Psoas muscle (tissue), 8 donors: ENCODE data around the gene TNIP1. TPM values are rescaled to one million over a fixed set of nuclear protein-coding genes. Genes with fewer than 3 reads are reported as not detected.

Experiments used
- ATAC-seq, 4 donors: fragments of 200-7000 bp; cut with Tn5 transposase; one replicate each; pipeline ENCODE4 v1.9.1; 2020; ENCODE audit warnings: moderate library complexity in 3 of 4, mild to moderate bottlenecking in 2 of 4
- DNase-seq, 2 donors: peaks; one replicate each; pipeline ENCODE4 v3.0.0-alpha.2; 2020
- H3K27ac ChIP-seq: fragments of 200-600 bp; one replicate; pipeline ENCODE4 v1.8.0; 2022
- H3K27me3 ChIP-seq, 3 donors: fragments of 200-600 bp in 1 of 3; one replicate each; pipeline versions ENCODE4 v1.6.1 to v1.8.0; 2013 to 2022; ENCODE audit warnings: low read length in 2 of 3, mild to moderate bottlenecking in 2 of 3, moderate library complexity in 1 of 3; ENCODE audit not compliant: insufficient read depth in 3 of 3
- H3K36me3 ChIP-seq, 2 donors: fragments of 200-600 bp in 1 of 2; one replicate each; pipeline versions ENCODE4 v1.6.1 to v1.8.0; 2013 to 2022; ENCODE audit warnings: low read depth in 1 of 2, mild to moderate bottlenecking in 1 of 2, moderate library complexity in 1 of 2; ENCODE audit not compliant: insufficient read depth in 1 of 2
- H3K4me1 ChIP-seq: fragments of 200-600 bp; one replicate; pipeline ENCODE4 v1.8.0; 2022
- H3K4me3 ChIP-seq: fragments of 200-600 bp; one replicate; pipeline ENCODE4 v1.8.0; 2022; ENCODE audit warnings: mild to moderate bottlenecking
- H3K9me3 ChIP-seq: fragments of 200-600 bp; one replicate; pipeline ENCODE4 v1.8.0; 2022
- WGBS, 3 donors: extraction: QIAGEN DNeasy Blood & Tissue Kit; methylation state at CpG; one replicate each; pipeline versions ENCODE4 v1.1.6 to v1.1.7; 2013; 5-methylcytosine and 5-hydroxymethylcytosine counted together
- intact Hi-C, 2 donors: fragments of 100-400 bp; cut with DNase I; formaldehyde crosslinking; loops; one replicate each; pipeline versions ENCODE4 v1.11.0 to v1.14.2; 2022
- polyA plus RNA-seq, 3 donors: library from polyadenylated mRNA; stranded (reverse); fragments of 200-250 nt; gene quantifications; one replicate each; pipeline ENCODE4 v1.2.3, GENCODE V29; 2013
- total RNA-seq, 4 donors: library from RNA; stranded (reverse); fragmentation: NEBNext Ultra II Directional in 2 of 4; extraction: Animal tissue kit (Norgen Biotek cat#: 25700) in 2 of 4; gene quantifications; one replicate each; pipeline versions ENCODE4 v1.2.1 to v1.2.4, GENCODE V29; 2021 to 2023
- TF ChIP-seq, protein P1 (sequence below): fragments of 200-600 bp; IDR thresholded peaks from one replicate; pipeline ENCODE4 v1.8.0; 2022; ENCODE audit warnings: antibody characterized with exemption
- donor health status: healthy with polysubstance abuse.
- donor health status: DM: no; HTN: no; CAD: no; lungs with moderate emphysema.
- donor health status: Bipolar disorder and iron deficiency.
- donor health status: healthy.
- donor health status: DM: yes; HTN: yes; CAD: no.
- donor health status: DM: no; HTN: no; CAD: no.
- donor health status: DM: no; HTN: no; CAD: no.
- donor health status: DM: yes; HTN: yes; CAD: no.

Gene TNIP1
- total and polyA plus RNA-seq, 7 donors = 55.5 to 218 (median 141) TPM

DNA sequence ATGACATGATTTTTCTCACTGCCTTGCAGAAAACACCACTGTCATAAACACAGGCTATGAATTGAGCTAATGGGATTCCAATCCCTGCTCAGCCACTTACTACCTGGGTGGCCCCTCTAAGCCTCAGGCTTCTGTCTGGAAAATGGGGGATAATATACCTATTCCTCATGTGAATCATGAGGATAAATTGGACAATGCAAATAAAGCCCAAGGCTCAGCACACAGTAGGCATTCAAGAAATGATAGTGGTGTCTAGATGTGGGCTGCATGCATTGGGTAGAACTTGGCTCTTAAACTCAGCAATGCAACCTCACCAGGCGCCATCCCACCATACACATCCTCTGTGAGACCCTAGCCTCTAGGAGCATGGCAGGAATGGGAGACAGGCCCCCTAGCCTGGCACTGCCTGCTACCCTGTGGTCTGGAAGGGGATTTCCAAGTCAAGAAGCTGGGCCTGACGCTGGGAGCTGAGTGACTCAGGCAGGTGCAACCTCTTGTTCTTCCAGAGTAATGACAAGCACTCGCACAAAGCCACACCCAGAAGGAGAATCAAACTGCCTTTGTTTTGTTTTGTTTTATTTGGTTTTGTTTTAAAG is 2.3 kb upstream of the TNIP1 start:
- DNase-seq (peak; percentile 50 to 74), ATAC-seq (peak in 3 of 4 donors; percentile 23 to 63 (median 56))
- no peaks in the 10 kb centered on the region for H3K36me3 ChIP-seq
- H3K4me3 ChIP-seq = peak overlapping the region; percentile 5
- no peaks in the 10 kb centered on the region for H3K27me3 ChIP-seq
- H3K4me1 ChIP-seq = peaks cover 61% of the 10 kb centered on the region
- intact Hi-C loops = no loop called here
- TF ChIP-seq, protein P1, sequence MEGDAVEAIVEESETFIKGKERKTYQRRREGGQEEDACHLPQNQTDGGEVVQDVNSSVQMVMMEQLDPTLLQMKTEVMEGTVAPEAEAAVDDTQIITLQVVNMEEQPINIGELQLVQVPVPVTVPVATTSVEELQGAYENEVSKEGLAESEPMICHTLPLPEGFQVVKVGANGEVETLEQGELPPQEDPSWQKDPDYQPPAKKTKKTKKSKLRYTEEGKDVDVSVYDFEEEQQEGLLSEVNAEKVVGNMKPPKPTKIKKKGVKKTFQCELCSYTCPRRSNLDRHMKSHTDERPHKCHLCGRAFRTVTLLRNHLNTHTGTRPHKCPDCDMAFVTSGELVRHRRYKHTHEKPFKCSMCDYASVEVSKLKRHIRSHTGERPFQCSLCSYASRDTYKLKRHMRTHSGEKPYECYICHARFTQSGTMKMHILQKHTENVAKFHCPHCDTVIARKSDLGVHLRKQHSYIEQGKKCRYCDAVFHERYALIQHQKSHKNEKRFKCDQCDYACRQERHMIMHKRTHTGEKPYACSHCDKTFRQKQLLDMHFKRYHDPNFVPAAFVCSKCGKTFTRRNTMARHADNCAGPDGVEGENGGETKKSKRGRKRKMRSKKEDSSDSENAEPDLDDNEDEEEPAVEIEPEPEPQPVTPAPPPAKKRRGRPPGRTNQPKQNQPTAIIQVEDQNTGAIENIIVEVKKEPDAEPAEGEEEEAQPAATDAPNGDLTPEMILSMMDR = no peak
- H3K27ac ChIP-seq = peak overlapping the region; percentile 99
- 41 to 48% (median 45%) methylated on average over 3 of the region's 3 CpGs for WGBS, 3 donors
- no peaks in the 10 kb centered on the region for H3K9me3 ChIP-seq

DNA sequence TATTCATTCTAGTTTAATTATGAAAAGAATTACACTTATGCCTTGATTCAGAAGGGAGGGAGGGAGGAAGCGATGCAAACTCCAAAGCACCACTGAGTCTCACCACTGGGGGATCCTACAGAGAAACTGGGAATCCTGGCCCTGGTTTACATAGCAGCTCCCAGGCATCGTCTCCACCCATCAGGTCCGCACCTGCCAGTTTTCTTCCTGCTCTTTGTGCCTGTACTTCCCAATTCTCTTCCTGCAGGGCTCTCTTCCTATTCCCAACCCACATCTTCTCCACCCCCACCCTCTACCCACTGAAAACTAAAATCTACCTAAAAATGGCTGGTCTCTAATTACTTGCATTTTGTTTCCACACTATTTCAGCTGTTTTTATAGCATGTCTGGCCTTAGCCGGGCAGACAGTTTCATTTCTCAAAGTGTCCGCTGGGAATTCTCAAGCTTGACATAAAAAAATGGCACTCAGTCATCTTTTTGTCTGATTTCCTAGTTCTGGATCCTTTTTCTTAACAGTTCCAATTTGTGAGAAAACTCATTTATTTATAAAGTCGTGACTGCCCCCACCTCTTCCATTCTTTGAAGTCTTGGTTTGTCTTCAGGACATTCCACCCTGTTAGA is 1.6 kb upstream of the TNIP1 start:
- peaks cover 68% of the 10 kb centered on the region for H3K4me1 ChIP-seq
- peaks cover 0 to 4% of the 10 kb centered on the region in 2 donors for H3K36me3 ChIP-seq
- ATAC-seq (peak in 3 of 4 donors; percentile 22 to 46 (median 39)), DNase-seq (no peak)
- TF ChIP-seq, protein P1 = peak; percentile 35
- H3K9me3 ChIP-seq = no peaks in the 10 kb centered on the region
- intact Hi-C loops = no loop called here
- H3K4me3 ChIP-seq = peak overlapping the region; percentile 98
- 47 to 60% (median 51%) methylated on average over 6 of the region's 6 CpGs for WGBS, 3 donors
- no peaks in the 10 kb centered on the region for H3K27me3 ChIP-seq
- peak overlapping the region; percentile 99 for H3K27ac ChIP-seq

DNA sequence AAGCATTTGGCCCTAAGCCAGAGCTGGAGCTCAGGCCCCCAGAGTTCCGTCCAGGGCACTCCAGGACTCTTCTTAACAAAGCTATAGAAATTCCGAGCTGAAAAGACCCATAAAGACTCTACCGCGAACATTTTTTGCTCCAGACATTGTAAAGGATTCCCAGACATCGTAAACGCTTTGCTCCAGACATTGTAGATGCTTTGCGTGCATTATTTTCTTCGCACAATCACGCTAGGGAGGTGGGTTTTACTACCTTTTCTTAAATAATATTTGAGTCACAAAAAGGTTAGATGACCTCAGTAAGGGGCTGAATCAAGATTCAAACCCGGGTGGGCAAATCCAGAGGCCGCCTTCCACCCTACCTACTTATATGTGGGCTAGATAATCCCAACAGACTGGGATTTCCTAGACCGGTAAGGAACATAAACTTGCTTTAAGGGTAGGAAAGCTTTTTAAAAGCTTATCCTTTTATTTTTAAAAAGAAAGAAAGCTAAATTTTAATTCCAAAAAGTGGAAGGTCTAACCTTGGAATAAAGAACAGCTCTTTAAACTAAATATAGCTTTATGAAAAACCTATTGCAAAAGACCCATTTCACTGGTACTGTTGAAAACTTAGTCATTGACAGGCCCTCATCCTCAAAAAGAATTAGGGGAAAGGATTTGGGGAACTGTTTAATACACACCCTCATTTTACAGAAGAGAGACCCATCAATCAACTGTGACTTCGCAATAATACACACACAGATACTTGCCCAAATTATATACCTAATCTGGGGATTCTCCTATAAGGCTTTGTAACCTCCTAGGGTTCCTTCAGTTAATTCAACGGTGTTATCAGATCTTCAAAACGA is 822 bp upstream of the TNIP1 start:
- Histone ChIP-seq H3K27ac (peak overlapping the region; percentile 99), H3K4me1 (peaks cover 75% of the 10 kb centered on the region), H3K9me3 (no peaks in the 10 kb centered on the region), H3K36me3 (peaks cover 0 to 10% of the 10 kb centered on the region in 2 donors), H3K27me3 (no peaks in the 10 kb centered on the region), H3K4me3 (peak overlapping the region; percentile 98)
- ATAC-seq (peak in 1 of 4 donors; percentile 21), DNase-seq (no peak)
- intact Hi-C loops = no loop called here
- WGBS, 3 donors = 13 to 15% (median 14%) methylated on average over 15 of the region's 15 CpGs
- TF ChIP-seq, protein P1 = no peak

DNA sequence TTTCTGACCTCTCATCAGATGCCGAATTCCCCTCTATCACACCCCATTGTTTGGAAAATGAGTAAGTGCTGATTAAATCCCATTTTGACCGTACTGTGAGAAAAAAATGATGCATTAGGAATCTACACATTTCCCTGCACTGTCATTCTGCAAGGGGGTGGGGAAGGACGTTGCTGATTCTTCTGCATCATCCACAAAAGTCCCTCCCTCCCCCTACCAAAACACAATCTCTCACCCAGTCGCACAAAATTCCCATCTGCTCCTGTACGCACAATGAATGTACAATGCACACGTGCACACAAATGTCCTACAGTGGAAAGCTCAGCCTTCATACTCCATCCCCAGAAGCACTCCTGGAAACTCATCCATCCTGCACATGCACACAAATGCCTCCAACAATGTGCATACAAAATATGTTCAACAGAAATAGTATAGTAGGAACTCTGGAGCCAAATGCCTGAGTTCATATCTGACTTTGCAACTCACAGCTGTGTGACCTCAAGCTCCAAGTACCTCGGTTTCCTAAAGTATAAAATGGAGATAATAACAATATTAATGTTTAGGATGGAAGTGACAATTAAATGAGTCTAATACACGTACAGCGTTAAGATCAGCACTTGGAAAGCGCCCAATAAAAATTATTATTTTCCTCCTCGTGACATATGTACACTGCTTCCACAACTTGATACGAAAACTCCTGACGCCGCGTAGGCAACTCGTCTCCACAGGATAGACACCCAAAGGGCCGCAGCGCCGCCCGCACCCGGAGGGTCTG is 809 bp downstream of the TNIP1 start:
- no peaks in the 10 kb centered on the region for H3K9me3 ChIP-seq
- H3K4me1 ChIP-seq = peaks cover 76% of the 10 kb centered on the region
- intact Hi-C loops = loop anchor here in 1 of 2 donors (2.0 kb wide), 1 partner anchor 15 kb away; no protein-coding TSS in a partner anchor
- TF ChIP-seq, protein P1 = no peak
- H3K4me3 ChIP-seq = peak overlapping the region; percentile 98
- WGBS, 3 donors = 3 to 9% (median 3%) methylated on average over 21 of the region's 21 CpGs
- no peak for ATAC-seq
- H3K27me3 ChIP-seq = no peaks in the 10 kb centered on the region
- H3K27ac ChIP-seq = peak overlapping the region; percentile 99
- no peak for DNase-seq
- H3K36me3 ChIP-seq = peaks cover 0 to 10% of the 10 kb centered on the region in 2 donors
